HepG2 (cell line): Measurements from ENCODE around the gene ABCB8. TPM values are rescaled to one million over a fixed set of nuclear protein-coding genes. Genes with fewer than 3 reads are reported as not detected.

Source experiments
- HNF4G ChIP-seq, 2 experiments: sonication (generic) in 1 of 2; formaldehyde crosslinking in 1 of 2; IDR thresholded peaks; 2 replicates each; pipeline versions ENCODE4 v1.4.0 to v1.6.1; 2011 to 2020; ENCODE audit warnings: borderline replicate concordance in 2 of 2, low read depth in 2 of 2, mild to moderate bottlenecking in 2 of 2, low read length in 1 of 2, missing genetic modification reagents in 1 of 2, moderate library complexity in 1 of 2
- KLF12 ChIP-seq: sonication (generic); formaldehyde crosslinking; IDR thresholded peaks from 2 replicates; pipeline ENCODE4 v1.4.0; 2020; ENCODE audit warnings: missing genetic modification reagents, borderline replicate concordance
- KLF13 ChIP-seq: sonication (generic); formaldehyde crosslinking; IDR thresholded peaks from 2 replicates; pipeline ENCODE4 v1.4.0; 2020; ENCODE audit warnings: mild to moderate bottlenecking, missing genetic modification reagents
- KMT2B ChIP-seq: IDR thresholded peaks from 2 replicates; pipeline ENCODE4 v1.6.1; 2016; ENCODE audit warnings: missing genetic modification reagents, missing compliant biosample characterization
- MTA1 ChIP-seq: sonication (generic); formaldehyde crosslinking; IDR thresholded peaks from 2 replicates; pipeline ENCODE4 v1.4.0; 2020; ENCODE audit warnings: missing genetic modification reagents, mild to moderate bottlenecking, borderline replicate concordance
- SNAI1 ChIP-seq: sonication (generic); formaldehyde crosslinking; IDR thresholded peaks from 2 replicates; pipeline ENCODE4 v1.5.0; 2020; ENCODE audit warnings: mild to moderate bottlenecking, missing genetic modification reagents, borderline replicate concordance
- ZSCAN12 ChIP-seq: sonication (generic); formaldehyde crosslinking; IDR thresholded peaks from 2 replicates; pipeline ENCODE4 v1.9.0; 2021; ENCODE audit warnings: mild to moderate bottlenecking, missing genetic modification reagents
- polyA plus RNA-seq, 8 experiments: library from polyadenylated mRNA; depleted of rRNA in 3 of 8; stranded (reverse) in 7 of 8; unstranded in 1 of 8; fragments of >200 nt; fragmentation: Illumina TruSeq in 4 of 8; extraction: Trizol in 4 of 8; gene quantifications; 2 replicates each; pipeline versions ENCODE4 v1.2.1 to v1.2.3, GENCODE V29; 2011 to 2016; ENCODE audit warnings: low read depth in 4 of 8, missing spikeins in 1 of 8, mixed read lengths in 1 of 8; ENCODE audit not compliant: insufficient read depth in 1 of 8
- total RNA-seq, 5 experiments: library from RNA; depleted of rRNA; stranded (reverse); fragments of >200 nt; fragmentation: Illumina TruSeq; extraction: Trizol; gene quantifications; 2 replicates each; pipeline ENCODE4 v1.2.3, GENCODE V29; 2016; ENCODE audit warnings: low read depth in 1 of 5
- TF ChIP-seq, protein P1 (sequence below): sonication (generic); formaldehyde crosslinking; IDR thresholded peaks from 2 replicates; pipeline ENCODE4 v1.5.0; 2020; ENCODE audit warnings: missing genetic modification reagents
- TF ChIP-seq, protein P2 (sequence below): sonication (generic); formaldehyde crosslinking; IDR thresholded peaks from 2 replicates; pipeline ENCODE4 v1.4.0; 2020; ENCODE audit warnings: mild to moderate bottlenecking, missing genetic modification reagents
- TF ChIP-seq, protein P3 (sequence below): sonication (generic); formaldehyde crosslinking; IDR thresholded peaks from 2 replicates; pipeline ENCODE4 v1.8.1; 2022; ENCODE audit warnings: low read depth, mild to moderate bottlenecking, missing genetic modification reagents
- TF ChIP-seq, protein P4 (sequence below): sonication (generic); formaldehyde crosslinking; IDR thresholded peaks from 2 replicates; pipeline ENCODE4 v1.5.0; 2020; ENCODE audit warnings: mild to moderate bottlenecking, missing genetic modification reagents, borderline replicate concordance
- TF ChIP-seq, protein P5 (sequence below): sonication (generic); formaldehyde crosslinking; IDR thresholded peaks from 2 replicates; pipeline ENCODE4 v1.5.1; 2020; ENCODE audit warnings: mild to moderate bottlenecking, missing genetic modification reagents, moderate library complexity

Gene ABCB8
- total and polyA plus RNA-seq, 2 of the 13 experiments (the other 11 are each of a cell fraction or from before 2014, with no cell fraction given), result 6.6 to 16.7 TPM

DNA sequence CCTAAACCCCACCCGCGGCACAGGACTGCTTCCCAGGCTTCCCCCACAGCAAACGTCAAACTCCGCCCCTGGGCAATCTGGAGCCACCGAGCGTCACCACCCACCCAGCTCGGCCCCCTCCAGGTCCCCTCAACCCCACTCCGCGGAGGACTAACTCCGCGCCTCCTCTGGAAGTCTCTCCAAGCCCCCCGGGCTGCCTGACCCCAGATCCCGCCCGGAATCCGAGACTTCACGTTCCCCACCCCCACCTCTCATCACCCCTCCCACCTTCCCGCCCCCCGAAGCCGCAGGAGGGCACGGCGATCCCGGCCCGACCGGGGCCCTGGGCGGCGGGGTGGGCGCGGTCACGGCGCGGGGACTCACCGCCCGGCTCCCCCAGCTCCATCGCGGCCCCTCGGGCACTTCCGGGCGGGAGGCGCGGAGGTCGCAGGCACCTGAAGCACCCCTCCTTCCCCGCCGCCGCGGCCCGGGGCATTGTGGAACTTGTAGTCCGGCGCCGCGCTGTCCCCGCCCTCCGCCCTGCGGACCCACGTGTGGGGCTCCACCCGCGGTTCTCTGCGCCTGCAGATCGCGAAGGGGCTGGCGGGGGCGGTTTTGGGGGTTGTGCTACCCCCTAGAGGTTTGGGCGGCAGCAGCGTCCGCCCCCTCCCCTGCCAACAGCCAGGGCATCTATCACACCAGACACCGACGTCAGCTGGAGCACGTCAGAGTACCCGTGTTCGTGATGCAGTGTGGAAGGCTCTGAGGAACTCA is 55.0 kb downstream of the ABCB8 start, which contains the start of gene TMUB1 (continued):
- TF ChIP-seq, protein P1, sequence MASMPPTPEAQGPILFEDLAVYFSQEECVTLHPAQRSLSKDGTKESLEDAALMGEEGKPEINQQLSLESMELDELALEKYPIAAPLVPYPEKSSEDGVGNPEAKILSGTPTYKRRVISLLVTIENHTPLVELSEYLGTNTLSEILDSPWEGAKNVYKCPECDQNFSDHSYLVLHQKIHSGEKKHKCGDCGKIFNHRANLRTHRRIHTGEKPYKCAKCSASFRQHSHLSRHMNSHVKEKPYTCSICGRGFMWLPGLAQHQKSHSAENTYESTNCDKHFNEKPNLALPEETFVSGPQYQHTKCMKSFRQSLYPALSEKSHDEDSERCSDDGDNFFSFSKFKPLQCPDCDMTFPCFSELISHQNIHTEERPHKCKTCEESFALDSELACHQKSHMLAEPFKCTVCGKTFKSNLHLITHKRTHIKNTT (CRISPR knock-in tag), result no peak
- TF ChIP-seq, protein P2, sequence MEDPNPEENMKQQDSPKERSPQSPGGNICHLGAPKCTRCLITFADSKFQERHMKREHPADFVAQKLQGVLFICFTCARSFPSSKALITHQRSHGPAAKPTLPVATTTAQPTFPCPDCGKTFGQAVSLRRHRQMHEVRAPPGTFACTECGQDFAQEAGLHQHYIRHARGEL, result no peak
- TF ChIP-seq KMT2B (CRISPR knock-in tag), result no peak
- TF ChIP-seq SNAI1 (CRISPR knock-in tag), result no peak
- no peak for TF ChIP-seq ZSCAN12 (CRISPR knock-in tag)
- TF ChIP-seq HNF4G (IDR thresholded peaks at IDR 0.05; ENCODE audit: borderline replicate concordance, low read depth, low read length), result no peak
- 0 out of 2 replicates have a peak, but pooled peaks have one; percentile 19 for TF ChIP-seq HNF4G (CRISPR knock-in tag; IDR thresholded peaks at IDR 0.05; ENCODE audit: borderline replicate concordance, low read depth)
- no peak for TF ChIP-seq KLF13 (CRISPR knock-in tag)
- TF ChIP-seq MTA1 (CRISPR knock-in tag), result peak; percentile 63; the same call in 1 of the 2 replicates
- TF ChIP-seq KLF12 (CRISPR knock-in tag), result no peak
- TF ChIP-seq, protein P3, sequence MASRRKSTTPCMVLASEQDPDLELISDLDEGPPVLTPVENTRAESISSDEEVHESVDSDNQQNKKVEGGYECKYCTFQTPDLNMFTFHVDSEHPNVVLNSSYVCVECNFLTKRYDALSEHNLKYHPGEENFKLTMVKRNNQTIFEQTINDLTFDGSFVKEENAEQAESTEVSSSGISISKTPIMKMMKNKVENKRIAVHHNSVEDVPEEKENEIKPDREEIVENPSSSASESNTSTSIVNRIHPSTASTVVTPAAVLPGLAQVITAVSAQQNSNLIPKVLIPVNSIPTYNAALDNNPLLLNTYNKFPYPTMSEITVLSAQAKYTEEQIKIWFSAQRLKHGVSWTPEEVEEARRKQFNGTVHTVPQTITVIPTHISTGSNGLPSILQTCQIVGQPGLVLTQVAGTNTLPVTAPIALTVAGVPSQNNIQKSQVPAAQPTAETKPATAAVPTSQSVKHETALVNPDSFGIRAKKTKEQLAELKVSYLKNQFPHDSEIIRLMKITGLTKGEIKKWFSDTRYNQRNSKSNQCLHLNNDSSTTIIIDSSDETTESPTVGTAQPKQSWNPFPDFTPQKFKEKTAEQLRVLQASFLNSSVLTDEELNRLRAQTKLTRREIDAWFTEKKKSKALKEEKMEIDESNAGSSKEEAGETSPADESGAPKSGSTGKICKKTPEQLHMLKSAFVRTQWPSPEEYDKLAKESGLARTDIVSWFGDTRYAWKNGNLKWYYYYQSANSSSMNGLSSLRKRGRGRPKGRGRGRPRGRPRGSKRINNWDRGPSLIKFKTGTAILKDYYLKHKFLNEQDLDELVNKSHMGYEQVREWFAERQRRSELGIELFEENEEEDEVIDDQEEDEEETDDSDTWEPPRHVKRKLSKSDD, result no peak
- TF ChIP-seq, protein P4, sequence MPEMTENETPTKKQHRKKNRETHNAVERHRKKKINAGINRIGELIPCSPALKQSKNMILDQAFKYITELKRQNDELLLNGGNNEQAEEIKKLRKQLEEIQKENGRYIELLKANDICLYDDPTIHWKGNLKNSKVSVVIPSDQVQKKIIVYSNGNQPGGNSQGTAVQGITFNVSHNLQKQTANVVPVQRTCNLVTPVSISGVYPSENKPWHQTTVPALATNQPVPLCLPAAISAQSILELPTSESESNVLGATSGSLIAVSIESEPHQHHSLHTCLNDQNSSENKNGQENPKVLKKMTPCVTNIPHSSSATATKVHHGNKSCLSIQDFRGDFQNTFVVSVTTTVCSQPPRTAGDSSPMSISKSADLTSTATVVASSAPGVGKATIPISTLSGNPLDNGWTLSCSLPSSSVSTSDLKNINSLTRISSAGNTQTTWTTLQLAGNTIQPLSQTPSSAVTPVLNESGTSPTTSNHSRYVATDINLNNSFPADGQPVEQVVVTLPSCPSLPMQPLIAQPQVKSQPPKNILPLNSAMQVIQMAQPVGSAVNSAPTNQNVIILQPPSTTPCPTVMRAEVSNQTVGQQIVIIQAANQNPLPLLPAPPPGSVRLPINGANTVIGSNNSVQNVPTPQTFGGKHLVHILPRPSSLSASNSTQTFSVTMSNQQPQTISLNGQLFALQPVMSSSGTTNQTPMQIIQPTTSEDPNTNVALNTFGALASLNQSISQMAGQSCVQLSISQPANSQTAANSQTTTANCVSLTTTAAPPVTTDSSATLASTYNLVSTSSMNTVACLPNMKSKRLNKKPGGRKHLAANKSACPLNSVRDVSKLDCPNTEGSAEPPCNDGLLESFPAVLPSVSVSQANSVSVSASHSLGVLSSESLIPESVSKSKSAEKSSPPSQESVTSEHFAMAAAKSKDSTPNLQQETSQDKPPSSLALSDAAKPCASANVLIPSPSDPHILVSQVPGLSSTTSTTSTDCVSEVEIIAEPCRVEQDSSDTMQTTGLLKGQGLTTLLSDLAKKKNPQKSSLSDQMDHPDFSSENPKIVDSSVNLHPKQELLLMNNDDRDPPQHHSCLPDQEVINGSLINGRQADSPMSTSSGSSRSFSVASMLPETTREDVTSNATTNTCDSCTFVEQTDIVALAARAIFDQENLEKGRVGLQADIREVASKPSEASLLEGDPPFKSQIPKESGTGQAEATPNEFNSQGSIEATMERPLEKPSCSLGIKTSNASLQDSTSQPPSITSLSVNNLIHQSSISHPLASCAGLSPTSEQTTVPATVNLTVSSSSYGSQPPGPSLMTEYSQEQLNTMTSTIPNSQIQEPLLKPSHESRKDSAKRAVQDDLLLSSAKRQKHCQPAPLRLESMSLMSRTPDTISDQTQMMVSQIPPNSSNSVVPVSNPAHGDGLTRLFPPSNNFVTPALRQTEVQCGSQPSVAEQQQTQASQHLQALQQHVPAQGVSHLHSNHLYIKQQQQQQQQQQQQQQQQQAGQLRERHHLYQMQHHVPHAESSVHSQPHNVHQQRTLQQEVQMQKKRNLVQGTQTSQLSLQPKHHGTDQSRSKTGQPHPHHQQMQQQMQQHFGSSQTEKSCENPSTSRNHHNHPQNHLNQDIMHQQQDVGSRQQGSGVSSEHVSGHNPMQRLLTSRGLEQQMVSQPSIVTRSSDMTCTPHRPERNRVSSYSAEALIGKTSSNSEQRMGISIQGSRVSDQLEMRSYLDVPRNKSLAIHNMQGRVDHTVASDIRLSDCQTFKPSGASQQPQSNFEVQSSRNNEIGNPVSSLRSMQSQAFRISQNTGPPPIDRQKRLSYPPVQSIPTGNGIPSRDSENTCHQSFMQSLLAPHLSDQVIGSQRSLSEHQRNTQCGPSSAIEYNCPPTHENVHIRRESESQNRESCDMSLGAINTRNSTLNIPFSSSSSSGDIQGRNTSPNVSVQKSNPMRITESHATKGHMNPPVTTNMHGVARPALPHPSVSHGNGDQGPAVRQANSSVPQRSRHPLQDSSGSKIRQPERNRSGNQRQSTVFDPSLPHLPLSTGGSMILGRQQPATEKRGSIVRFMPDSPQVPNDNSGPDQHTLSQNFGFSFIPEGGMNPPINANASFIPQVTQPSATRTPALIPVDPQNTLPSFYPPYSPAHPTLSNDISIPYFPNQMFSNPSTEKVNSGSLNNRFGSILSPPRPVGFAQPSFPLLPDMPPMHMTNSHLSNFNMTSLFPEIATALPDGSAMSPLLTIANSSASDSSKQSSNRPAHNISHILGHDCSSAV, result no peak
- TF ChIP-seq, protein P5, sequence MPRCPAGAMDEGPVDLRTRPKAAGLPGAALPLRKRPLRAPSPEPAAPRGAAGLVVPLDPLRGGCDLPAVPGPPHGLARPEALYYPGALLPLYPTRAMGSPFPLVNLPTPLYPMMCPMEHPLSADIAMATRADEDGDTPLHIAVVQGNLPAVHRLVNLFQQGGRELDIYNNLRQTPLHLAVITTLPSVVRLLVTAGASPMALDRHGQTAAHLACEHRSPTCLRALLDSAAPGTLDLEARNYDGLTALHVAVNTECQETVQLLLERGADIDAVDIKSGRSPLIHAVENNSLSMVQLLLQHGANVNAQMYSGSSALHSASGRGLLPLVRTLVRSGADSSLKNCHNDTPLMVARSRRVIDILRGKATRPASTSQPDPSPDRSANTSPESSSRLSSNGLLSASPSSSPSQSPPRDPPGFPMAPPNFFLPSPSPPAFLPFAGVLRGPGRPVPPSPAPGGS (CRISPR knock-in tag), result no peak; the same call in 1 of the 2 replicates
